Body of pancreas (tissue), 4 donors: ENCODE data around the gene KIRREL3. TPM values are rescaled to one million over a fixed set of nuclear protein-coding genes. Genes with fewer than 3 reads are reported as not detected.

Source experiments
- ATAC-seq: fragments of 150-250 bp; one replicate; pipeline ENCODE4 v1.9.1; 2016
- DNase-seq, 4 donors: peaks; one replicate each; pipeline ENCODE4 v3.0.0-alpha.2; 2019
- H3K27ac ChIP-seq, 4 donors: fragments of 200-600 bp; sonication (generic); 1 replicate in 3 of 4; 2 replicates in 1 of 4; pipeline versions ENCODE4 v1.5.1 to v1.6.1; 2016 to 2019; ENCODE audit warnings: mild to moderate bottlenecking in 1 of 4, mixed read lengths in 1 of 4, moderate library complexity in 1 of 4
- H3K27me3 ChIP-seq, 2 donors: fragments of 200-600 bp; sonication (generic); one replicate each; pipeline ENCODE4 v1.6.0; 2016; ENCODE audit warnings: mild to moderate bottlenecking in 1 of 2
- H3K36me3 ChIP-seq, 2 donors: fragments of 200-600 bp; sonication (generic); replicated peaks in 1 of 2; 2 replicates each; pipeline ENCODE4 v1.5.1; 2016; ENCODE audit warnings: low read depth in 2 of 2; ENCODE audit not compliant: insufficient read depth in 1 of 2
- H3K4me1 ChIP-seq: fragments of 200-600 bp; sonication (generic); one replicate; pipeline ENCODE4 v1.6.0; 2016
- H3K4me3 ChIP-seq, 2 donors: fragments of 200-600 bp; sonication (generic); 1 replicate in 1 of 2; 2 replicates in 1 of 2; pipeline ENCODE4 v1.5.1; 2016 to 2019
- H3K9me3 ChIP-seq, 3 donors: fragments of 200-600 bp; sonication (generic); 1 replicate in 2 of 3; 2 replicates in 1 of 3; pipeline ENCODE4 v1.5.1; 2016
- CTCF ChIP-seq, 7 experiments: fragments of 450-650 bp in 4 of 7; fragments of 200-600 bp in 3 of 7; sonication (generic) in 3 of 7; IDR thresholded peaks; one replicate each; pipeline ENCODE4 v1.5.1; 2016 to 2019; ENCODE audit warnings: antibody characterized with exemption in 7 of 7
- POLR2A ChIP-seq, 3 donors: fragments of 450-650 bp; IDR thresholded peaks; one replicate each; pipeline ENCODE4 v1.6.1; 2016; ENCODE audit warnings: antibody characterized with exemption in 3 of 3, mild to moderate bottlenecking in 2 of 3
- WGBS, 2 donors: methylation state at CpG; one replicate each; pipeline ENCODE4 v1.1.5; 2017; 5-methylcytosine and 5-hydroxymethylcytosine counted together
- intact Hi-C: fragments of 100-400 bp; cut with DNase I; formaldehyde crosslinking; loops from one replicate; pipeline ENCODE4 v1.15.1; 2023
- total RNA-seq, 2 donors: library from RNA; depleted of rRNA; stranded (reverse); fragments of >200 nt; gene quantifications; one replicate each; pipeline ENCODE4 v1.1.0, GENCODE V29; 2016

The KIRREL3 gene
- total RNA-seq, 2 donors from 2014 or later: 0.26 TPM; not detected in 1

GRCh38 chr11:126595560-126595959 lies 405.0 kb downstream of the KIRREL3 start:
- no peak overlapping the region for H3K4me3 ChIP-seq
- H3K27ac ChIP-seq: no peak overlapping the region
- DNase-seq (no peak), ATAC-seq (no peak)
- WGBS, 2 donors: 68 to 85% methylated on average over 3 of the region's 3 CpGs
- intact Hi-C loops: no loop called here
- no peaks in the 10 kb centered on the region for H3K9me3 ChIP-seq
- no peaks in the 10 kb centered on the region for H3K36me3 ChIP-seq
- H3K27me3 ChIP-seq: no peaks in the 10 kb centered on the region
- no peaks in the 10 kb centered on the region for H3K4me1 ChIP-seq
- no peak for TF ChIP-seq CTCF (IDR thresholded peaks at IDR 0.05)
- TF ChIP-seq POLR2A (IDR thresholded peaks at IDR 0.05): no peak

DNA sequence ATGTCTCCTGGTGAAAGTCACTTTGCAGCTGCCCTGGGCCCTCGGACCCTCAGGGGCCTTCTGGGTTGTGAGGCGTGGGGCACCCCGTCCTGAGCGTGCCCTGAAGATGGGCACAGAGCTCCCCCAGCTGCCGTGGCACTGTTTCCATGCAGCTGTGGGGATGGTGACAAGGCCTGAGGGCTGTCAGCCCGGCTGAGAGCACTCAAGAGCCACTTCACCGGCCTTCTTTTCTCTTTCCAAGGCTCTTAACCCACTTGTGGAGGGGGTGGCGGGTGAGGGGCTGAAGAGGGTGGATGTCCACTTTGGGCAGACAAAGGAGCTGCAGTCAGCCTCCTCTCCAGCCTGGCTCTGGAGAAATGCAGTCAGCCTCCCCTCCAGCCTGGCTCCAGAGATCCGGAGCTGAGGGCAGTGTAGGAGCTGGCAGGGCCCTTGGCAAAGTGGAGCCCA lies 405.6 kb downstream of the KIRREL3 start:
- Histone ChIP-seq H3K36me3 (no peaks in the 10 kb centered on the region), H3K27me3 (no peaks in the 10 kb centered on the region), H3K27ac (no peak overlapping the region), H3K4me1 (no peaks in the 10 kb centered on the region), H3K4me3 (no peak overlapping the region), H3K9me3 (no peaks in the 10 kb centered on the region)
- no peak for DNase-seq
- no peak for ATAC-seq
- 70 to 83% methylated on average over 9 of the region's 9 CpGs for WGBS, 2 donors
- no peak for TF ChIP-seq POLR2A (IDR thresholded peaks at IDR 0.05)
- no peak for TF ChIP-seq CTCF (IDR thresholded peaks at IDR 0.05)
- intact Hi-C loops: no loop called here

GRCh38 chr11:126592496-126593410 lies 407.8 kb downstream of the KIRREL3 start:
- no peak overlapping the region for H3K27ac ChIP-seq
- H3K36me3 ChIP-seq: no peaks in the 10 kb centered on the region
- H3K4me3 ChIP-seq: no peak overlapping the region
- ATAC-seq (no peak), DNase-seq (no peak)
- no peaks in the 10 kb centered on the region for H3K27me3 ChIP-seq
- intact Hi-C loops: no loop called here
- H3K9me3 ChIP-seq: no peaks in the 10 kb centered on the region
- H3K4me1 ChIP-seq: no peaks in the 10 kb centered on the region
- 79 to 89% methylated on average over 19 to 21 of the region's 21 CpGs for WGBS, 2 donors
- TF ChIP-seq POLR2A (IDR thresholded peaks at IDR 0.05): no peak
- TF ChIP-seq CTCF (IDR thresholded peaks at IDR 0.05): no peak

DNA sequence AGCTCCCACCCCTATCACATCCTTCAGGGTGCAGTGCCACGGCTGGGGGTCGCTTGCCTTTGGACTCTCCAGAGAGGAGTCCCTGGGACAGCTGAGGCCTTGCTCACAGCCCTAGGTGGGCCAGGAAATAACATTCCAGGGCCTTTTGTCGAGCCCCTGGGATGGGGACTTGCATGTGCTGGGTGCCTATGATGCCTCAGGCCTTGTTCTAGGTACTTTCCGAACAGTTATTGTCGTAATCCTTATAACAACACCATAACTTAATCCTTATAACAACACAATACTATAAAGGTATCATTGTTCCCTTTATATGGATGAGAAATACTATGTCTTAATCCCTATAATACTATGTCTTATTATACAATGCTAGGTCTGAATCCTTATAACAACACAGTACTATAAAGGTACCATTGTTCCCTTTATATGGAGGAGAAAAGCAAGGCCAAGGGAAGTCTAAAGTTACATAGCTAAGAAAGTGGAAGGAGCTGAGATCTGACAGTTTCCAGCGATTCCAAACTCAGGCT lies 408.5 kb downstream of the KIRREL3 start:
- 84 to 92% methylated on average over 5 to 6 of the region's 6 CpGs for WGBS, 2 donors
- DNase-seq: no peak
- intact Hi-C loops: no loop called here

More for the DNA sequence above, 408.5 kb downstream of the KIRREL3 start:
- H3K27ac ChIP-seq: no peak overlapping the region
- TF ChIP-seq CTCF (IDR thresholded peaks at IDR 0.05) (no peak), POLR2A (IDR thresholded peaks at IDR 0.05) (no peak)
- no peaks in the 10 kb centered on the region for H3K4me1 ChIP-seq
- no peaks in the 10 kb centered on the region for H3K27me3 ChIP-seq
- no peaks in the 10 kb centered on the region for H3K9me3 ChIP-seq
- no peaks in the 10 kb centered on the region for H3K36me3 ChIP-seq
- no peak for ATAC-seq
- no peak overlapping the region for H3K4me3 ChIP-seq
